ENCODE results near the gene PTPRN2. TPM values are rescaled to one million over a fixed set of nuclear protein-coding genes. Genes with fewer than 3 reads are reported as not detected.

Gene PTPRN2
- polyA plus RNA-seq, 4 donors, result 1.6 to 11.7 (median 4.0) TPM

- WGBS, 3 donors, result 83 to 87% (median 87%) methylated on average over 24 of the region's 24 CpGs
- DNase-seq (no peak), FAIRE-seq (no peak)
- Histone ChIP-seq H3K36me3 (ENCODE audit: control insufficient read depth in 3 of 3, insufficient read depth in 2 of 3, low read depth in 1 of 3, low read length in 3 of 3) (no peaks in the 10 kb centered on the region), H3K27me3 (ENCODE audit: control insufficient read depth in 3 of 3, insufficient read depth in 3 of 3, low read length in 3 of 3) (no peaks in the 10 kb centered on the region), H3K4me3 (ENCODE audit: low read depth in 1 of 3, low read length in 3 of 3) (no peak overlapping the region), H3K4me1 (ENCODE audit: control insufficient read depth in 3 of 3, insufficient read depth in 2 of 3, low read depth in 1 of 3, low read length in 2 of 3) (no peaks in the 10 kb centered on the region), H3K27ac (ENCODE audit: low read depth in 1 of 3, low read length in 2 of 3) (no peak overlapping the region), H3K9me3 (ENCODE audit: control insufficient read depth in 2 of 2, insufficient read depth in 1 of 2, low read depth in 1 of 2, low read length in 1 of 2) (peaks cover 0 to 6% of the 10 kb centered on the region in 2 donors)
Observed at GRCh38 chr7:158476331-158476932, 111.2 kb downstream of the PTPRN2 start.

- Histone ChIP-seq H3K27ac (ENCODE audit: low read depth in 1 of 3, low read length in 2 of 3) (no peak overlapping the region), H3K4me3 (ENCODE audit: low read depth in 1 of 3, low read length in 3 of 3) (no peak overlapping the region), H3K9me3 (ENCODE audit: control insufficient read depth in 2 of 2, insufficient read depth in 1 of 2, low read depth in 1 of 2, low read length in 1 of 2) (no peaks in the 10 kb centered on the region), H3K27me3 (ENCODE audit: control insufficient read depth in 3 of 3, insufficient read depth in 3 of 3, low read length in 3 of 3) (no peaks in the 10 kb centered on the region), H3K4me1 (ENCODE audit: control insufficient read depth in 3 of 3, insufficient read depth in 2 of 3, low read depth in 1 of 3, low read length in 2 of 3) (no peaks in the 10 kb centered on the region), H3K36me3 (ENCODE audit: control insufficient read depth in 3 of 3, insufficient read depth in 2 of 3, low read depth in 1 of 3, low read length in 3 of 3) (no peaks in the 10 kb centered on the region)
- DNase-seq (no peak), FAIRE-seq (no peak)
- 89 to 93% (median 89%) methylated on average over 6 of the region's 6 CpGs for WGBS, 3 donors
Observed at GRCh38 chr7:158475679-158476052, 112.0 kb downstream of the PTPRN2 start.

DNA sequence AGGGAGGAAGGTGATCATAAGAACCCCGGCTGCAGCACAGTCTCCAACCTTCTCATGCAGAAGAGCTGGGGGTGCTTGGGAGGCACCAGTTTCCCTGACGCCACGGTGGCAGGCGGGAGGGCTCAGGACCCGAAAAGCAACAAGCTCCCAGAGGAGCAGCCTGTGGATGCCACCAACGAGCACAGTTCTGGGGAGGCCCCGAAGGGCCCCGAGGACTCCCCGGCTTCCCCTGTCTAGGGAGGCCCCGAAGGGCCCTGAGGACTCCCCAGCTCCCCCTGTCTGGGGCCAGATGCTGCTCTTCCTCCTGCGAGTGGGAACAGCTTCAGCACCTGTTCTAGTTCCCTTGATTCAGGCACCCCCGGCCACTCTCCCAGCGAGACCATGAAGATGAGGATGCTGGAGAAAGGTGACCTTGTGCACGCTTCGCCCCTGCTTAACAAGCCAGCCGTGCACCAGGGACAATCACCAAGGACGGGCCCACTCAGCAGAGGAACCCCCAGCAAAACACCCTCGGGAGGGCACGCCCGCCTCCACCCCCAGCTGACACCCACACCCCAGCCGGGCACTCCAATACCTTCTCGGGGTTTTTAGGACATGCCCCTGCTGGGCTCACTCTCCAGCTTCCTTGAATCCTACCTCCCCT lies 112.5 kb downstream of the PTPRN2 start:
- Histone ChIP-seq H3K27me3 (ENCODE audit: control insufficient read depth in 3 of 3, insufficient read depth in 3 of 3, low read length in 3 of 3) (no peaks in the 10 kb centered on the region), H3K27ac (ENCODE audit: low read depth in 1 of 3, low read length in 2 of 3) (no peak overlapping the region), H3K9me3 (ENCODE audit: control insufficient read depth in 2 of 2, insufficient read depth in 1 of 2, low read depth in 1 of 2, low read length in 1 of 2) (no peaks in the 10 kb centered on the region), H3K36me3 (ENCODE audit: control insufficient read depth in 3 of 3, insufficient read depth in 2 of 3, low read depth in 1 of 3, low read length in 3 of 3) (no peaks in the 10 kb centered on the region), H3K4me3 (ENCODE audit: low read depth in 1 of 3, low read length in 3 of 3) (no peak overlapping the region), H3K4me1 (ENCODE audit: control insufficient read depth in 3 of 3, insufficient read depth in 2 of 3, low read depth in 1 of 3, low read length in 2 of 3) (no peaks in the 10 kb centered on the region)
- FAIRE-seq, result no peak
- no peak for DNase-seq
- 89% methylated on average over 22 of the region's 22 CpGs for WGBS, 3 donors

GRCh38 chr7:158474488-158474887 lies 113.1 kb downstream of the PTPRN2 start:
- Histone ChIP-seq H3K36me3 (ENCODE audit: control insufficient read depth in 3 of 3, insufficient read depth in 2 of 3, low read depth in 1 of 3, low read length in 3 of 3) (no peaks in the 10 kb centered on the region), H3K27me3 (ENCODE audit: control insufficient read depth in 3 of 3, insufficient read depth in 3 of 3, low read length in 3 of 3) (no peaks in the 10 kb centered on the region), H3K27ac (ENCODE audit: low read depth in 1 of 3, low read length in 2 of 3) (no peak overlapping the region), H3K4me1 (ENCODE audit: control insufficient read depth in 3 of 3, insufficient read depth in 2 of 3, low read depth in 1 of 3, low read length in 2 of 3) (no peaks in the 10 kb centered on the region), H3K9me3 (ENCODE audit: control insufficient read depth in 2 of 2, insufficient read depth in 1 of 2, low read depth in 1 of 2, low read length in 1 of 2) (no peaks in the 10 kb centered on the region), H3K4me3 (ENCODE audit: low read depth in 1 of 3, low read length in 3 of 3) (no peak overlapping the region)
- DNase-seq (no peak), FAIRE-seq (no peak)
- WGBS, 3 donors, result 82 to 85% (median 82%) methylated on average over 16 of the region's 16 CpGs

- no peaks in the 10 kb centered on the region for H3K4me1 ChIP-seq (ENCODE audit: control insufficient read depth in 3 of 3, insufficient read depth in 2 of 3, low read depth in 1 of 3, low read length in 2 of 3)
- no peaks in the 10 kb centered on the region for H3K27me3 ChIP-seq (ENCODE audit: control insufficient read depth in 3 of 3, insufficient read depth in 3 of 3, low read length in 3 of 3)
- WGBS, 3 donors, result 82 to 93% (median 88%) methylated on average over 12 of the region's 12 CpGs
- H3K9me3 ChIP-seq (ENCODE audit: control insufficient read depth in 2 of 2, insufficient read depth in 1 of 2, low read depth in 1 of 2, low read length in 1 of 2), result no peaks in the 10 kb centered on the region
- DNase-seq (no peak), FAIRE-seq (no peak)
- peak overlapping the region in 1 of 3 donors; percentile 22 for H3K27ac ChIP-seq (ENCODE audit: low read depth in 1 of 3, low read length in 2 of 3)
- H3K36me3 ChIP-seq (ENCODE audit: control insufficient read depth in 3 of 3, insufficient read depth in 2 of 3, low read depth in 1 of 3, low read length in 3 of 3), result no peaks in the 10 kb centered on the region
- no peak overlapping the region for H3K4me3 ChIP-seq (ENCODE audit: low read depth in 1 of 3, low read length in 3 of 3)
Observed at GRCh38 chr7:158473946-158474345, 113.7 kb downstream of the PTPRN2 start.

DNA sequence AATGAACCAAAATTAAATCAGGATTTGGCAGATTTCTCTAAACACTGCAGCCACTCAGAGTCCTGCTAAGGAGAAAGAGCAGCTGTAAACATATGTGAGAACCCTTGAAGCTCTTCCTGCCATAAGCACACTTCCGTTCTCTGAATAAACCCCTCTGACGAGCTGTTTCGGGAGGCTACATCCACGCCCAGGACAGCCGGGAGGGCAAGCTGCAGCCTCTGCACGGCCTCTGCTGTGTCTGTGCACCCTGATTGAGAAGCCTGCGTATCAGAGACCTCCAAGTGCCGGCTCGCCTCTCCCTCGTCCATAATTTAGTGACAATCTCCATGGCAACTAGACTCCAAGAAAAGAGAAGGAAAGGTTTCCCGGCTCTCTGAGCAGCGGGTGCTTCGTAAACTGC lies 114.4 kb downstream of the PTPRN2 start:
- DNase-seq (peak in 1 of 2 donors; percentile 45), FAIRE-seq (no peak)

DNA sequence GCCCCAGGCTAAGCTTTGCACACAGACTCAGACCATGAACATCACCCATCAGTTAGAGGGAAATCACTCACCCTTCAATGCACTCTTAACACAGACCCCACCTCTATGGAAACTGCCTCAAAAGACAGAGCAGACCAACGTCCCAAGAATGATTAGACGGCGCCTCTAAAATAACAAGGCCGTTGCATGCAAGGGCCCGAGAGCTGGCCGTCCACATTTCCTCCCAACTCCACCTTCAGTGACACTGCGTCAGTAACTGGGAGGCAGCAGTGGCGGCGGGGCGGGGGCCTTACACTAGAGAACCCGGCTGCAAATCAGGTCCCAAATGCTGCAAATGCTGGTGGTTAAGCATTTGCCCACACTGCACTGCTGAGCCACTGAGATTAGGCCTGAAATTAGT lies 115.0 kb downstream of the PTPRN2 start:
- peak overlapping the region in 1 of 3 donors; percentile 41 for H3K27ac ChIP-seq (ENCODE audit: low read depth in 1 of 3, low read length in 2 of 3)
- DNase-seq, result no peak
- H3K27me3 ChIP-seq (ENCODE audit: control insufficient read depth in 3 of 3, insufficient read depth in 3 of 3, low read length in 3 of 3), result peaks cover 0 to 2% (median 0%) of the 10 kb centered on the region in 3 donors
- H3K4me1 ChIP-seq (ENCODE audit: control insufficient read depth in 3 of 3, insufficient read depth in 2 of 3, low read depth in 1 of 3, low read length in 2 of 3), result no peaks in the 10 kb centered on the region
- no peaks in the 10 kb centered on the region for H3K9me3 ChIP-seq (ENCODE audit: control insufficient read depth in 2 of 2, insufficient read depth in 1 of 2, low read depth in 1 of 2, low read length in 1 of 2)
- 70 to 92% (median 87%) methylated on average over 11 of the region's 11 CpGs for WGBS, 3 donors
- FAIRE-seq, result no peak
- no peak overlapping the region for H3K4me3 ChIP-seq (ENCODE audit: low read depth in 1 of 3, low read length in 3 of 3)
- H3K36me3 ChIP-seq (ENCODE audit: control insufficient read depth in 3 of 3, insufficient read depth in 2 of 3, low read depth in 1 of 3, low read length in 3 of 3), result no peaks in the 10 kb centered on the region

More for the DNA sequence above, 114.4 kb downstream of the PTPRN2 start:
- H3K4me1 ChIP-seq (ENCODE audit: control insufficient read depth in 3 of 3, insufficient read depth in 2 of 3, low read depth in 1 of 3, low read length in 2 of 3), result no peaks in the 10 kb centered on the region
- H3K36me3 ChIP-seq (ENCODE audit: control insufficient read depth in 3 of 3, insufficient read depth in 2 of 3, low read depth in 1 of 3, low read length in 3 of 3), result no peaks in the 10 kb centered on the region
- H3K4me3 ChIP-seq (ENCODE audit: low read depth in 1 of 3, low read length in 3 of 3), result no peak overlapping the region
- H3K27ac ChIP-seq (ENCODE audit: low read depth in 1 of 3, low read length in 2 of 3), result peak overlapping the region in 1 of 3 donors; percentile 41
- peaks cover 0 to 2% (median 0%) of the 10 kb centered on the region in 3 donors for H3K27me3 ChIP-seq (ENCODE audit: control insufficient read depth in 3 of 3, insufficient read depth in 3 of 3, low read length in 3 of 3)
- 24 to 70% (median 62%) methylated on average over 13 of the region's 13 CpGs for WGBS, 3 donors
- no peaks in the 10 kb centered on the region for H3K9me3 ChIP-seq (ENCODE audit: control insufficient read depth in 2 of 2, insufficient read depth in 1 of 2, low read depth in 1 of 2, low read length in 1 of 2)

GRCh38 chr7:158471716-158472115 lies 115.9 kb downstream of the PTPRN2 start:
- WGBS, 3 donors, result 93 to 95% (median 94%) methylated on average over 18 of the region's 18 CpGs
- no peaks in the 10 kb centered on the region for H3K9me3 ChIP-seq (ENCODE audit: control insufficient read depth in 2 of 2, insufficient read depth in 1 of 2, low read depth in 1 of 2, low read length in 1 of 2)
- no peak for DNase-seq
- FAIRE-seq, result no peak
- no peak overlapping the region for H3K27ac ChIP-seq (ENCODE audit: low read depth in 1 of 3, low read length in 2 of 3)
- H3K4me3 ChIP-seq (ENCODE audit: low read depth in 1 of 3, low read length in 3 of 3), result no peak overlapping the region
- H3K36me3 ChIP-seq (ENCODE audit: control insufficient read depth in 3 of 3, insufficient read depth in 2 of 3, low read depth in 1 of 3, low read length in 3 of 3), result no peaks in the 10 kb centered on the region
- no peaks in the 10 kb centered on the region for H3K4me1 ChIP-seq (ENCODE audit: control insufficient read depth in 3 of 3, insufficient read depth in 2 of 3, low read depth in 1 of 3, low read length in 2 of 3)
- H3K27me3 ChIP-seq (ENCODE audit: control insufficient read depth in 3 of 3, insufficient read depth in 3 of 3, low read length in 3 of 3), result peaks cover 0 to 2% (median 0%) of the 10 kb centered on the region in 3 donors
